NCI-H146 (cell line): Measurements from ENCODE around the gene GNE.
"Not testable (repeated sequence)": the region's sequence is repeated elsewhere in the genome, so short reads cannot be mapped to it uniquely, and the experiment has no call there.

Source experiments
- DNase-seq: peaks from one replicate; lab custom pipeline; 2025; lab: John Stamatoyannopoulos, UW

GNE gene

GRCh38 chr9:36258208-36258995 lies at the start of gene GNE:
TSS of gene GNE (minus strand) at chr9:36258448. CDS start at chr9:36249355, 9,093 bp downstream.
- DNase-seq: peak; percentile 96

DNA sequence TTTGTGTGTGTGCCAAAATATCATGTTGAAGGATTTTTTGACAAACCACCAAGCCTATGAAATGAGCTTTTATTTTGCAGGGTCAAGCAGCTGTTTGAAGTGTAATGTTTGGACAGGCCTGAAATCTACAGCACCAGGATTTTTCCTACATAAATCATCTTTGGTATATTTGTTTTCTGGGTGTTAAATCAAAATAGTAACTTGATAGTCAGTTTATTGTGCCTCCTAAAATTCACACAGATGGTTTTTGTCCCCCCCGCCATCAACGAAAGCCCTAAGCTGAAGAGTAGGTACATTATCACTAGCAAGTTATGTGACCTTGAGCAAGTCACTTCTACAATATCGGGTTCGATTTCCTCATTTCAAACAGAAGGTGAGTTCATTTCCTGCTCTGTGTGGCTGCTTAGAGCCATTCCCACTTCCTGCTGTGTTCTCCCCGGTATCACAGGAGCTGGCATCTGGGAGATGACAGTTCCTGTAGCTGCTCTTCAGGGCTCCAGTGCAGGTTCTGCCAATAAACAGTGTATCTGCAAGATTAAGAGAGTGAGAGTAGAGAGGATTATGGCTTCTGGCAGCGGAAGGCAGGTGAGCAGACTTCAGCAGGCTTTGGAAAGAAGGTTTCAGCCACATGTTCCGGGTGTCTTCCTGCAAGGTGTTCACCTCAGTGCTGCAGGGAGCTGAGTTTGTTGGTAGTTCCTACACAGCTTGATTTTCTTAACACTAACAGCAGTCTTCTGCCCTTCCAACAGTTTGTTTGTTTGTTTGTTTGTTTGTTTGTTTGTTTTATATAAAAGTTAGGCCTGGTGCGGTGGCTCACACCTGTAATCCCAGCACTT lies 48.4 kb upstream of the GNE start:
- peak; percentile 24 for DNase-seq

GRCh38 chr9:36304366-36304765 lies 46.1 kb upstream of the GNE start:
- not testable (repeated sequence) for DNase-seq

DNA sequence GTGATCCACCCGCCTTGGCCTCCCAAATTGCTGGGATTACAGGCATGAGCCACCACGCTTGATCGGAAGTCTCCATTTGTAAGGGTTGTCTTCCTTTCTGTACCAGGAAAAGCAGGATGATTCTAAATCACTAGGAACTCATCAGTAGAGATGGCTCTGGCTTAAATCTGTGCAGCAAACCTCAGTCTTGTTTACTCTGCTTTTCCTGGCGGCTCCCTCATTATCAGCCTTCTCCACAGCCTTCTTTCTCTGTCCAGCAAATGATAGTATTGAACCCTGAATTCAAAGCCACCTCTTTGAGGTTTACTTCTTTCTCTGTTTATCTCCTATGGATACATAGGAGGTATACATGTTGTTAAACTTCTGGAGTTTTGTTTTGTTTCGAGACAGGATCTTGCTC lies 43.0 kb upstream of the GNE start:
- DNase-seq: no peak

GRCh38 chr9:36298566-36298965 lies 40.3 kb upstream of the GNE start:
- DNase-seq: no peak

GRCh38 chr9:36297798-36298197 lies 39.5 kb upstream of the GNE start:
- DNase-seq: no peak

GRCh38 chr9:36294996-36295395 lies 36.7 kb upstream of the GNE start:
- DNase-seq: not testable (repeated sequence)

DNA sequence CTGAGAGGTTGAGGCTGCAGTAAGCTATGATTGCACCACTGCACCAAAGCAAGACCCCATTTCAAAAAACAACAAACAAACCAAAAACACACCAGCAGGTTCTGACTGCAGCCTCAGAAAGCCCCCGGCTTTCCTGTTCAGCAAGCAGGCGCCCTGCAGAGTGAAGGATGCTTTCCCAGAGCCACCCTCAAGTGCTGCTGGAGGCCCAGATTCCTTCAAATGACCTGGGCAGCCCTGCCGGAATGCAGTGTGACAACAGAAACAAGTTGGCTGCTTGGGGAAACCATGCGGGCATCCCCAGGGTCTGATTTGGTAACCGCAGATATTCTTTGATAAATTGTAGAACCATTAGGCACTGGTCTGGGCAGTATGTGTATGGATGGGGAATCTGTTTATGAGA lies 35.7 kb upstream of the GNE start:
- no peak for DNase-seq

DNA sequence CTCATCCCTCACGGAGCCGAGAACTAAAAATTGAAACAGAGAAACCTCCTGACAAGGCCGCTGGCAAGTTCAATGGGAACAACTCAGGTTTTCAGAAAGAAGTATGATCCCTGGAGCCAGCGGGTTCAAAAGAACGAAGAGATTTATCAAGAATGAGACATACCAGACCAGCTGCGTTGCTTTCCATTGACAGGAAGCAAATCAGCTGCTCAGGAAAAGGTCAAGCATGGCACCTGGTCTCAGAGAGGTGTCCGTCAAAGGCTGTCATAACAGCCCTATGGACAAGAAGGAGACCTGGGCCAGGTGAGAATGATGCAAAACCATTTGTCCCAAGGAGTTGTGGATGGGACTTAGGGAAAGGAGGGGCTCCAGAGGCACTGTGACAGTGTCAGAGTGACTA lies 34.9 kb upstream of the GNE start:
- no peak for DNase-seq

DNA sequence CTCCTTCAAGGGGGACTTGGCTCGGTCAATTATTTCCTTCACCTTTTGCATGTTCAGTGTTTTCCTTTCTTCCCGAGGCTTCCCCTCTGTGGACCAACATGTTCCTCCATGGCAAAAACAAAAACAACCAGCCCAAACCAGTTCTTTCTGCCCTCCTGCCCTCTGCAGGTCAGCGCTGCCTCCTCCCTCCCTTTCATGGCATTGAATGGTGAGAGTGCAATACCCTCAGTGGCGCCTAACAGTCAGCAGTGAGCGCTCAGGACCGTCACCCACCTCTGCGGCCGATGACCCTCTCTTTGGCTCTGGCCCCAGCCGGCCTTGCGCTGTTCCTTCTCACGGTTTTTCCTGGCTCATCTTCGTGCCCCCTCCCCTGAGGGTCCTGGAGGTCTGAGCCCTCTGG lies 34.4 kb upstream of the GNE start:
- DNase-seq: no peak

GRCh38 chr9:36290996-36291395 lies 32.7 kb upstream of the GNE start:
- DNase-seq: no peak

DNA sequence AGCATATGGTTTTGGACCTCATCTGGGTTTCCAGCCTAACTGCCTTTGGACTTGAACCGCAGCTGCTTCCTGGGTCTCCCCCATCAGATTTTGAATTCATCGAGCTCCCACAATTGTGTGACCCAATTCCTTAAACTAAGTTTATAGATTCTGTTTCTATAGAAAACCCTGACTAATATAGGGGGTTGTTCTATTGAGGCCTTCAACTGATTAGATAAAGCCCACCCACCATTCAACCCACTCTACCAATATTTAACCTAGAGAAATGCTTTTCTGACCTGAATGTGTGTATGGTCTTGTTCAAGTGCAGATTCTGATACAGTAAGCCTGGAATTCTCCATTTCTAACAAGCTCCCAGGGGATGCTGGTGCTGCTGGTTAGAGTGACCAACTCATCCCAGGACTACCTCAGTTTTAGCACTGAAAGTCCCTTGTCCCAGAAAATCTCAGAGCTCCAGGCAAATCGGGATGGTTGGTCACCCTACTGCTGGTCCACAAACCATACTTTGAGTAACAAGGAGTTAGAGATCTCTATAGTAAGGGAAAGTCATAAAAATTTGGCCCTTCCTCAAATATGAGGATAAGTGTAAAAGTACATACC lies 31.7 kb upstream of the GNE start:
- no peak for DNase-seq

DNA sequence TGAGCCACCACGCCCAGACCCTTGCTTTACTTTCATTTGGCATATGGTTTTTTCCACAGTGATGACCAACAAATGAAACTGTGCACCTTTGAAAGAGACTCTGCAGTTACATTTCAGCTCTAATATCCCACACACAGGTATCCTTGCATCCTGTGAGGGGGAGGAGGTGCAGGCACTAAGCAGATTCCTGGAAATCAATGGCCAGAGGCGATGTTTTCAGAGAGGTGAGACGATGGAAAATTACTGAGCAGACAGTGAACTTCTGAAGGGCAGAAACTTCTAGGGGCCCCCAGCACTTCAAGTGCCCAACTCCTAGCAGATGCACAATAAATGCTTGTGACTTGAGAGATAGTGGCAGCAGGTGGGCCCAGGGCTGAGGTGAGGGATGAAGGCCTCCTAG lies 29.8 kb upstream of the GNE start:
- no peak for DNase-seq

DNA sequence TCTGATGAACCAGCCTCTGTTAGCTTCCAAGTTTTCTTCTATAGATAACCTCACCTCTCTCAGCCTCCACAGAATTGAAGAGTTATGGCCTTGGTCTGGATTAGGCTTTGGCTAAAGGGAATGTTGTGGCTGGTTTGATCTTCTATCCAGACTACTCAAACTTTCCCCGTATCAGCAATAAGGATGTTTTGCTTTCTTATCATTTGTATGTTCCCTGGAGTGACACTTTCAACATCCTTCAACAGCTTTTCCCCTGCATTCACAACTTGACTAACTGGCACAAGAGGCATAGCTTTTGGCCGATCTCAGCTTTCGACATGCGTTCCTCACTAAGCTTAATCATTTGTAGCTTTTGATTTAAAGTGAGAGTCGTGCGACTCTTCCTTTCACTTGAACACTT lies 28.1 kb upstream of the GNE start:
- DNase-seq: no peak

DNA sequence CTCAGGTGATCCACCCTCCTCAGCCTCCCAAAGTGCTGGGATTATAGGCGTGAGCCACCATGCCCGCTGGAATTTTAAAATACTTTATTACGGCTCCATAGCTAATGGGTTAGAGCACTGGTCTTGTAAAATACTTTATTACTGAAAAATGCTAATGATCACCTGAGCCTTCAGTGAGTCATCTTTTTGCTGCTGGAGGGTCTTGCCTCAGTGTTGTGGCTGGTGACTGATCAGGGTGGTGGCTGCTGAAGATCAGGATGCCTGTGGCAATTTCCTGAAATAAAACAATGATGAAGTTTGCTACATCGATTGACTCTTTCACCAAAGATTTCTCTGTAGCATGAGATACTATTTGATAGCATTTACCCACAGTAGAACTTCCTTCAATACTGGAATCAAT lies 26.0 kb upstream of the GNE start:
- no peak for DNase-seq

- DNase-seq: no peak
Observed at GRCh38 chr9:36282275-36282674, 24.0 kb upstream of the GNE start.

DNA sequence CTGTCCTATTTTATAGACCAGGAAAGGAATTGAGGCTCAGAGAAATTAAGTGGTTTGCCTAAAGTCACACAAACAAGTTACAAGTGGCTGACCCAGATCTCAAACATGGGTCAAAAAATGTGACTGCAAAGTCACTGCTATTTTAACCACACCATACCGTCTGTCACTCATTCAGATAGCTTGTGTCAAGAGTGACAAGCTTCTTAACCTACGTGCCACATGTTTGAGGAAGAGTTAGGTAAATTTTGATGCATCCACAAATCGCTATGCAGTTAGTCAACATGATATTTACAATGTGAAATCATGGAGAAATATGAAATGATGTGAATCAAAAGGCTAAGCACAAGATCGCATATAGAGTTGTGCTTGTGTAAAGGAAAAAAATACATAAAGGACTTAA lies 22.7 kb upstream of the GNE start:
- no peak for DNase-seq

GRCh38 chr9:36278243-36278642 lies 20.0 kb upstream of the GNE start:
- DNase-seq: no peak

DNA sequence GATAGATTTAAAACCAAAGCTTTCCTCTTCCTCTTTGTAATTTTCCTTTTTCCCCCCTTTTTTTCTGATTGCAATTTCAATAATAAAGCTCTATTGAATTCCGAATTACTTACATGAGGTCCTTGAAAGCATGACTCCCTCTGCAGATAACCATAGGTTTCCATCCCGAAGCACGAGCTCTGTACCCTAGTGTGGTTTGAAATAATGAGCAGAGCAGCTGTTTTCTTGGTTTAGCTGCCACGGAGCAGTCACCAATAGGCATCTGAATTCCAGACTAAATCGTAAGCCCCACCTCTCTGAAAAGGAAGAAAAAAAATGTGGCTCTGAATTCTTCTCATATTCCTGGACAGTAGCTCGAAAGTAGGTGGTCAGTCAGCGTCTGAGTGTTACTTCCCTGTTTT lies 18.5 kb upstream of the GNE start:
- no peak for DNase-seq

- no peak for DNase-seq
Observed at GRCh38 chr9:36276254-36276653, 18.0 kb upstream of the GNE start.

- no peak for DNase-seq
Observed at GRCh38 chr9:36275060-36275459, 16.8 kb upstream of the GNE start.

DNA sequence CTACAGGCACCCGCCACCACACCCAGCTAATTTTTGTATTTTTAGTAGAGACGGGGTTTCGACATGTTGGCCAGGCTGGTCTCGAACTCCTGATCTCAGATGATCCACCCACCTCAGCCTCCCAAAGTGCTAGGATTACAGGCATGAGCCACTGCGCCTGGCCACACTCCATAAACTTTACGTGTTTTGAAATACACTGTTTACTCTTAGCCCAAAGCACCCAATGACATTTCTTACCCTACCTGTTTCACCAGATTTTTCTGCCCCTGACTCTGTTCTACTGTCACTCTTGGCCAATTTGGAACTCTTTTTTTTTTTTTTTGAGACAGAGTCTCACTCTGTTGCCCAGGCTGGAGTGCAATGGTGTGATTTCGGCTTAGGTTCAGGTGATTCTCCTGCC lies 15.1 kb upstream of the GNE start:
- DNase-seq: not testable (repeated sequence)

- no peak for DNase-seq
Observed at GRCh38 chr9:36268007-36268427, 9.8 kb upstream of the GNE start.
